OCI-LY1 (cell line): Measurements from ENCODE around the gene NDUFV3.

Source experiments
- H2AFZ ChIP-seq: fragments of 200-600 bp; sonication (generic), shearing (Covaris generic); 2 replicates; pipeline ENCODE4 v1.6.0; 2014; ENCODE audit warnings: antibody characterized with exemption, mild to moderate bottlenecking, low read length
- H3F3A ChIP-seq: fragments of 200-600 bp; sonication (generic), shearing (Covaris generic); 2 replicates; pipeline ENCODE4 v1.6.0; 2014; ENCODE audit warnings: mild to moderate bottlenecking, antibody characterized with exemption, low read length, moderate library complexity; ENCODE audit not compliant: insufficient read depth
- H3K27ac ChIP-seq: fragments of 200-600 bp; sonication (generic); 2 replicates; pipeline ENCODE4 v1.5.1; 2014; ENCODE audit warnings: low read length, mixed run types, mild to moderate bottlenecking, low read depth; ENCODE audit not compliant: poor library complexity, severe bottlenecking
- H3K27me3 ChIP-seq: fragments of 200-600 bp; sonication (generic); 2 replicates; pipeline ENCODE4 v1.6.0; 2014; ENCODE audit warnings: antibody characterized with exemption, mild to moderate bottlenecking, low read length, moderate library complexity; ENCODE audit not compliant: insufficient read depth
- H3K36me3 ChIP-seq: fragments of 200-600 bp; sonication (generic); 2 replicates; pipeline ENCODE4 v1.6.1; 2014; ENCODE audit warnings: mild to moderate bottlenecking, antibody characterized with exemption, low read length, moderate library complexity, mixed read lengths; ENCODE audit not compliant: insufficient read depth
- H3K4me1 ChIP-seq: fragments of 200-600 bp; sonication (generic); 2 replicates; pipeline ENCODE4 v1.5.1; 2014; ENCODE audit warnings: mild to moderate bottlenecking, low read length, moderate library complexity; ENCODE audit not compliant: insufficient read depth, severe bottlenecking
- H3K4me2 ChIP-seq: fragments of 200-600 bp; sonication (generic), shearing (Covaris generic); 2 replicates; pipeline ENCODE4 v1.6.1; 2014; ENCODE audit warnings: low read length
- H3K4me3 ChIP-seq: fragments of 200-600 bp; sonication (generic); 2 replicates; pipeline ENCODE4 v1.5.1; 2014; ENCODE audit warnings: low read length, low read depth, mild to moderate bottlenecking, mixed read lengths; ENCODE audit not compliant: poor library complexity, severe bottlenecking
- H3K79me2 ChIP-seq: fragments of 200-600 bp; shearing (Covaris generic); 2 replicates; pipeline ENCODE4 v1.6.1; 2016; ENCODE audit warnings: mixed run types, low read length, mixed read lengths; ENCODE audit not compliant: insufficient read depth
- H3K9ac ChIP-seq: fragments of 200-600 bp; sonication (generic), shearing (Covaris generic); 2 replicates; pipeline ENCODE4 v1.6.1; 2014; ENCODE audit warnings: mild to moderate bottlenecking, low read length, mixed read lengths
- H3K9me2 ChIP-seq: fragments of 200-600 bp; sonication (generic), shearing (Covaris generic); 2 replicates; pipeline ENCODE4 v1.6.1; 2014; ENCODE audit warnings: low read depth, mild to moderate bottlenecking, low read length, mixed read lengths
- H3K9me3 ChIP-seq: fragments of 200-600 bp; shearing (Covaris generic); 2 replicates; pipeline ENCODE4 v1.6.1; 2014; ENCODE audit warnings: low read length, mixed read lengths
- H4K20me1 ChIP-seq: fragments of 200-600 bp; sonication (generic), shearing (Covaris generic); 2 replicates; pipeline ENCODE4 v1.6.0; 2016; ENCODE audit warnings: mild to moderate bottlenecking, low read length; ENCODE audit not compliant: insufficient read depth
- EZH2 ChIP-seq: fragments of 200-600 bp; sonication (generic), shearing (Covaris generic); IDR thresholded peaks from 2 replicates; pipeline ENCODE4 v1.8.0; 2017; ENCODE audit warnings: borderline replicate concordance, mixed run types, mild to moderate bottlenecking, antibody characterized with exemption, low read length, moderate library complexity, mixed read lengths
- TF ChIP-seq, protein P1 (sequence below): fragments of 200-600 bp; sonication (generic), shearing (Covaris generic); IDR thresholded peaks from 2 replicates; pipeline ENCODE4 v1.5.1; 2017; ENCODE audit warnings: mild to moderate bottlenecking, antibody characterized with exemption, low read length, moderate library complexity, mixed read lengths

The NDUFV3 gene

DNA sequence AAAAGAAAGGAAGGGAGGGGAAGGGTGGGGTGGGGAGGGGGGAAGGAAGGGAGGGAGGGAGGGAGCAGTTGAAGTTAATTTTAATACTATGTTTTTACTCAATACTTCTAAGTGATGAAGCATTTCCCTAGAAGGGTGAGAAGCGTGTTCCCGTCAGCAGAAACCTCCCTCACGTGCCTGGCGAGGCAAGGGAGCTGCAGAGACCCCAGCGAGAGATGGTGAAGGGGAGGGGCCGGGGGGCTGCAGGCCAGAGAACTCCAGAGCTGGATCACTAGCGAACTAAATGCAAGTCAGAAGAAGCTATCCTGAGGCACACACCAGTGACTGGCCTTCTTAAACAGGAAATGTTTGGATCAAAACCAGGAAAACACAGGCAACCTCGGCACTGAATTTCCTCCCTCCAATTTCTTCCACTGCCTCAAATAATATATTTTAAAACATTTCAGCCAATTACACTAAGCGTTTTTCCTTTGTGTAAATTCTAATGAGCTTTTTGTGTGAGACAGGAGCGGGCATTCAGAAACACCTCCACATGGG lies 31.7 kb upstream of the NDUFV3 start:
- H3K9me3 ChIP-seq, result no peaks in the 10 kb centered on the region
- no peak overlapping the region for H3K4me3 ChIP-seq
- peaks cover 12% of the 10 kb centered on the region; the same call in 1 of the 2 replicates for H3K79me2 ChIP-seq
- no peak overlapping the region for H2AFZ ChIP-seq
- H3K4me1 ChIP-seq, result no peaks in the 10 kb centered on the region
- H3K27ac ChIP-seq, result no peak overlapping the region
- no peaks in the 10 kb centered on the region for H3K9me2 ChIP-seq
- H3F3A ChIP-seq, result no peaks in the 10 kb centered on the region
- H3K4me2 ChIP-seq, result no peak overlapping the region
- H3K36me3 ChIP-seq, result peaks cover 94% of the 10 kb centered on the region
- H4K20me1 ChIP-seq, result no peaks in the 10 kb centered on the region
- TF ChIP-seq, protein P1, sequence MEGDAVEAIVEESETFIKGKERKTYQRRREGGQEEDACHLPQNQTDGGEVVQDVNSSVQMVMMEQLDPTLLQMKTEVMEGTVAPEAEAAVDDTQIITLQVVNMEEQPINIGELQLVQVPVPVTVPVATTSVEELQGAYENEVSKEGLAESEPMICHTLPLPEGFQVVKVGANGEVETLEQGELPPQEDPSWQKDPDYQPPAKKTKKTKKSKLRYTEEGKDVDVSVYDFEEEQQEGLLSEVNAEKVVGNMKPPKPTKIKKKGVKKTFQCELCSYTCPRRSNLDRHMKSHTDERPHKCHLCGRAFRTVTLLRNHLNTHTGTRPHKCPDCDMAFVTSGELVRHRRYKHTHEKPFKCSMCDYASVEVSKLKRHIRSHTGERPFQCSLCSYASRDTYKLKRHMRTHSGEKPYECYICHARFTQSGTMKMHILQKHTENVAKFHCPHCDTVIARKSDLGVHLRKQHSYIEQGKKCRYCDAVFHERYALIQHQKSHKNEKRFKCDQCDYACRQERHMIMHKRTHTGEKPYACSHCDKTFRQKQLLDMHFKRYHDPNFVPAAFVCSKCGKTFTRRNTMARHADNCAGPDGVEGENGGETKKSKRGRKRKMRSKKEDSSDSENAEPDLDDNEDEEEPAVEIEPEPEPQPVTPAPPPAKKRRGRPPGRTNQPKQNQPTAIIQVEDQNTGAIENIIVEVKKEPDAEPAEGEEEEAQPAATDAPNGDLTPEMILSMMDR, result no peak
- no peak for TF ChIP-seq EZH2
- H3K9ac ChIP-seq, result no peak overlapping the region
- no peaks in the 10 kb centered on the region for H3K27me3 ChIP-seq

DNA sequence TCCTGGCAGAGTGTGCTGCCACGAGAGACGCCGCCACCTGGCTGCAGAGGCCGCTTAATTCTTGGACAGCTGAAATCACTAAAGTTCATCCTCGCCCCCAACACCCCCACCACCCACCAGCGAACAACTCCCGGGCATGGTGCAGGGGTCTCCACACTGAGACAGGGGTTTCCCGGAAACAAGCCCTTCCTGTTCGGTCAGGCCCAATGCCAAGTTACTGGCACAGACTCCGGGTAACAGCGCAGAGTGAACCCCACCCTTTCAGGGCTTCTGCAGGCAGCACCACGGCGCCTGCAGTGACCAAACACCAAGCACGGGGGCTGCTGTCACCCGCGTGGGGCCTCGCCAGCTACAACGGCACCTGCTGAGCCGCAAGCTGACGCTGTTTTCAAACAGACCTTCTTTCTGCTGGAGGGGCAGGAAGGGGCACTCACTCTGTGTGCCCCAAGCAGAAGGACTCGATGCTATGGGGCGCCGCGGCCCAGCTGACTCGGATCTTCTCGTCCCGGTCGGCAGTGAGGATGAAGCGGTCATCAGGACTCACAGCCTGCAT lies 31.2 kb upstream of the NDUFV3 start:
- Histone ChIP-seq H2AFZ (no peak overlapping the region), H3K27me3 (no peaks in the 10 kb centered on the region), H3K4me3 (no peak overlapping the region), H3K36me3 (peaks cover 94% of the 10 kb centered on the region), H3K9ac (no peak overlapping the region), H3K4me2 (no peak overlapping the region), H3K4me1 (no peaks in the 10 kb centered on the region), H3K9me2 (no peaks in the 10 kb centered on the region), H3K27ac (no peak overlapping the region), H3F3A (no peaks in the 10 kb centered on the region), H3K9me3 (no peaks in the 10 kb centered on the region), H4K20me1 (no peaks in the 10 kb centered on the region), H3K79me2 (peaks cover 18% of the 10 kb centered on the region)
- no peak for TF ChIP-seq EZH2
- TF ChIP-seq, protein P1, result no peak

- Histone ChIP-seq H3F3A (no peaks in the 10 kb centered on the region), H4K20me1 (no peaks in the 10 kb centered on the region), H3K79me2 (peaks cover 23% of the 10 kb centered on the region), H3K9me2 (no peaks in the 10 kb centered on the region), H3K9me3 (no peaks in the 10 kb centered on the region), H3K4me2 (no peak overlapping the region), H3K4me1 (no peaks in the 10 kb centered on the region), H3K9ac (no peak overlapping the region), H2AFZ (no peak overlapping the region), H3K36me3 (peaks cover 93% of the 10 kb centered on the region), H3K27ac (no peak overlapping the region), H3K27me3 (no peaks in the 10 kb centered on the region), H3K4me3 (no peak overlapping the region)
- TF ChIP-seq, protein P1, result no peak; the same call in 1 of the 2 replicates
- TF ChIP-seq EZH2, result no peak
Measured at GRCh38 chr21:42862774-42863503, 30.2 kb upstream of the NDUFV3 start.
